NCI-H510A treated with DMSO at 0.1 percent for 48 hours (cell line): ENCODE measurements around the gene GPR146.
"Not testable (repeated sequence)": the region's sequence is repeated elsewhere in the genome, so short reads cannot be mapped to it uniquely, and the experiment has no call there.

ENCODE experiments used
- DNase-seq: peaks from one replicate; lab custom pipeline; 2025; lab: John Stamatoyannopoulos, UW

Gene GPR146

DNA sequence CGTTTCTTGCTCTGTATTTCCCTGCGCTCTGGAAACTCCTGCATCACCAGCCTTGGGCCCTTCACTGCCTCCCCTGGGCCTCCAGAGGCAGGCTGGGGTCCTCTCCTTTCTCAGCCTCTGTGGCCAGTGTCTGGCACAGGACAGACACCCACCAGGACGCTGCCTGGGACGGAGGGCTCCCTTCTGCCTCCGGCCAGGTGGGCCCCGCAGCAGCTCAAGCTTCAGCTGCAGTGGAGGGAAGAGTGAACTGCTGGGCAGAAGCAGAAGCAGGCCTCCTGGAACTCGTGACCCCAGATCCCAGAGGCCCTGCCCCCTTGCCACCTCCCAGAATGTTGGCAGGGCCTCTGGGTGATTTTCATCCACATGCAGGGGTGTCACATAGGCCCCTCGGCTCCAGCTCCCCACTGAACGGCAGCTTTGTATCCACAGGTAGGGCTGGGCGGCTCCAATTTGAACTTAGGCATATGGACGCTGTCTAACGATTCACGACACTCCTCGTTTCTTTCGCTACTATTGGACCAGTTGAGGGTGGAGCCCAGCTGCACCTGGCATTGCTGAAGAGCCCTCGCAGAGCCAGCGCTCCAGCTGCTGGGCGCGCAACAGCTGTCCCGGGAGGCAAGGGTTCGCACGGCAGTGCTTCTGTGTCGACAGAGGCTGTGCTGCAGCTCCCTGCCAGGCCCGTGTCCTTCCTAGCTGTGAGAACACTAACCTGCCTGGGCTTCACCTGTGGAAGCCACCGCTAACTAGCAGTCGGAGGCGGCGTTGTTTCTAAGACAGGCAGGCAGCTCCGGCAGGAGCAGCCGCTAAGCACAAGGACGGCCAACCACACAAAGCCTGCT is 18.4 kb upstream of the GPR146 start:
- DNase-seq = peak; percentile 53

DNA sequence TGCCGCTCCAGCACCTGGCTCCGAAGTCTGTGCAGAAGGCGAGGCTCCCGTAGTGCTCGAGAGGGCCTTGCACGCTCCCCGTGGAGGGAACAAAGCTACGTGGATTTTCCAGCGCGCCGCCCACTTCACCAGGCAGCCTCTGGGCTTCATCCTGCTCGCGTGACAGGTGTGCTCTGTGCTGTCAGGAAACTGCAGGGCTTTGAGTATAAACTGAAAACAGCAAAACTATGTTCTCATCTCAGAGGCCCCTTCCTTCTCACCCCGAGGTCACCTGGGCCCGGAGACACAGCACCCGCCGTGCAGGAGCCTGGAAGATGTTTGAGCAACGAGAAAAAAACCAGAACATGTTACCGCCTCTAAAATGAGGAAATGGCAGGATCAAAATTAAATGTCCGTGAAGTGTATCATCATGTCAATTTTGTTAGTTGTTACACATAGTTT is 17.6 kb upstream of the GPR146 start:
- DNase-seq = no peak

DNA sequence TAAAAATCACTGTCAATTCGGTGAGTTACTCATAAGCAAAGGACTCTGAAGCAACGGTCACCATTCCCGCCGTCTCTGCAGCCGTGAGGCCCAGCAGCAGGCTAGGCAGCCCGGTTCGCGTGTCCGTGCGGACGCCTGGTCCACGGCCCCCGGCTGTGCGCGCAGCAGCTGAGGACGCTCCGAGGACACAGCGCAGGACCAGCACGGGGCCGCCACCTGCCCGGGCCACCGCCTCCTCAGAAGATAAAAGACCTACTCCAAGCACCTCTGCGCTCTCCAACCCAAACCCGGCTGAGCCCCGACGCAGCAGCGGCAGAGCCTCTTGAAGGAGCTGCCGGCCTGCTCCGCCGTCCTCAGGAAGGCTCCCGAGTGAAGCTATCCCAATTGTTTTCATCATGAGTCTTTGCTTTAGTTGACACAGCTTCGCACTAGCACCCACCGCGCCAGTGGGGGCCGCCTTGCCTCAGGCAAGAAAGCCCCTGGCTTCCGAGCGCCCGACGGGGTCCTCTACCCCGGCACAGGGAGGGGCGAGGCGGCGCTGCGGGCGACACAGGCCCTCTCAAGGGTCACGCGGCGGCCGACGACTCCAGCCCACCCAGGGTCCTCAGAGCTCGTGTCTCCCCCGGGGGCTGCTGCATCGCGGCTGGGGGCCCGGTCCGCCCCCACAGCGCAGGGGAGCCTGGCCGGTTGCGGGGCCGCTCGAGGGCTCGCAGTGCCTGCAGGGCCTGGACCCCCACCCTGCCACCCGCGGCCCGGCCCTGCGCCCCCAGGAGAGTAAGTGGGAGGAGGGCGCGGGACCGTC is 16.9 kb upstream of the GPR146 start:
- no peak for DNase-seq

DNA sequence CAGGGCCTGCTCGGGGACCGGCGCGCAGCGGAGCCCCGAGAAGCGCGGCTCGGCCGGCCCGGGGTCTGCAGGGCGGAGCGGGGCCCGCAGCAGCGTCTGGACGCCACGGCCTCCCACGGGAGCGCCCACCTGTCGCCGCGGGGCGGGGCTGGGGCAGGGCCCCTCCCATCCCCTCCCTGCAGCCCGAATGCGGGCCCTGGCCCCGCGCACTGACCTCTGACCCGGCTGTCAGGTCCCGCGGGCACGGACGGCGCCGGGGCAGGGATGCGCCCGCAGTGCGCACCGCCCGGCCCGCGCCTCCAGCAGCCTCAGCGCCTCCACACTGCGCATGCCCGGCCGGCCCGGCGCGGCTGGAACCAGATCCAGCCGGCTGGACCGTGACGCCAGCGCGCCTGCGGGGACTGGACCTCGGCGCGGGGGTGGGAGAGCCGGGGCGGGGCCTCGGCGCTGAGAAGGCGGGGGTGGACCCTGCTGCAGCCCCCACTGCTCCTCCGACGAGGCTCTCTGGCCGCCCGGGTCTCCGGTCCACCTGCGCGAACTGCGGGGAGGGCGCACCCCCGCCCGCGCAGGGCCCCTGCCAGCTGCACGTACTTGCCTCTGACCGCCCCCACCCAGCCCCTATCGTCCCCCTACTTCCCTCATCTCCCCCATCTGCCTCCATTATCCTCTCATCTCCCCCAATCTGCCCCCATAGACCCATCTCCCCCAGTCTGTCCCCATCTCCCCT is 16.1 kb upstream of the GPR146 start:
- DNase-seq = no peak

DNA sequence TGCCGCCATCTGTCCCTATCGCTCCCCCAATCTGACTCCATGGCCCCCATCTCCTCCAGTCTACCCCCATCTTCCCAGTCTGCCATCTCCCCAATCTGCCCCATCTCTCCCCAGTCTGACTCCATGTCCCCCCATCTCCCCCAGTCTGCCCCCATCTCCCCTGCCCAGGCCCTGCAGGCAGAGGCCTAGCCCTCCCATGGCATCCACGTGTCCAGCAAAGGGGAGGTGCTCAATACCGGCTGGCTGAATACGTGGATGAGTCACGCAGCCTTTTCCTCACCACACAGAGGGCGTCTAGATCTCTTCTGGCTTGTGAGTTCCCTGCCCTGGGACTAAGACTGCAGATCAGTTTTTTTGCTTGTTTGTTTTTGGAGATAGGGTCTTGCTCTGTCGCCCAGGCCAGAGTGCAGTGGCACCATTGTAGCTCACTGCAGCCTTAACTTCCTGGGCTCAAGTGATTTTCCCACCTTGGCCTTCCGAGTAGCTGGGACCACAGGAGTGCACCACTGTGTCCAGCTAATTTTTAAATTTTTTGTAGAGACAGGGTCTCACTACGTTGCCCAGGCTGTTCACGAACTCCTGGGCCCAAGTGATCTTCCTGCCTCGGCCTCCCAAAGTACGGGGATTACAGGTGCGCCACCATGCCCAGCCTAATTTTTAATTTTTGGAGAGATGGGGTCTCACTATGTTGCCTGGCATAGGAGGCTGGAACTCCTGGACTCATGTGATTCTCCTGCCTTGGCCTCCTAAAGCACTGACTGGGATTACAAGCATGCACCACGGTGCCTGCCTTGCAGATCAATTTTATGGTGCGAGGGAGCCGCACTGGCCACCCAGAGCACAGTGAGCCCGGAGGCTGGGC is 15.3 kb upstream of the GPR146 start:
- no peak for DNase-seq

DNA sequence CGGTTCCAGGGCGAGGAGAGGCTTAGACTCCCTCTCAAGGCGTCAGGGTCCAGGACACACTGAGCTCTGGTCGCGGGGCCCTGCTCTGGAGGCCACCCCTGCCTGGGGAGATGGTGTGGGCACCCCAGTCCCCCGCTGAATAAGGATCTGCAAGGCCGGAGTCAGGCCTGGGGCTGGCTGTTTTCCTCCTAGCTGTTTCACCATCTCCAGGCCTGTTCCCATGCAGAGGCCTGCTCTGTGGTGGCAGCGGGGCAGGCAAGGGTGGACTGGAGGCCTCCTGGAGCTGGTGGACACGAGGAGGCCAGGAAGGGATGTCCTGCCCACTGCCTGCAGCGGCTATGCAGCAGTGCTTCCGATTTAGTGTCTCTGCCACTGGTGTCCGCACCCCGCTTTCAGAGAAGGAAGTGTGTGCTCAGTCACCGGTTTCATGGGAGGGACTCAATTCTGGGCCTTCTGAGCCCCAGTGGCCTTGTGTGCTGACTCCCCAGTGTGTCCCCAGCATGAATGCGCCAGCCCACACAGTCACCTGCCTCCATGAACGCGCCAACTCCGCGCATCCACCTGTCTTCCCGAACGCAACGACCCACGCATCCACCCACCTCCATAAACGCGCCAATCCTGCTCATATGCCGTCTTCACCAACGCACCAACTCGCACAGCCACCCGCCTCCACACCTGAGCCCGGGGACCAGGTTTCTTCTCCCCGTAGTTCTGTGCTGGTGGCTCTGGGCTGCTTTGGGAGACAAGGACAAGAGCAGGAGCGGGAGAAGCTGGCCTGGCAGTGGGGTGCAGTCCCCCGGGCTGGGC is 14.5 kb upstream of the GPR146 start:
- no peak for DNase-seq

DNA sequence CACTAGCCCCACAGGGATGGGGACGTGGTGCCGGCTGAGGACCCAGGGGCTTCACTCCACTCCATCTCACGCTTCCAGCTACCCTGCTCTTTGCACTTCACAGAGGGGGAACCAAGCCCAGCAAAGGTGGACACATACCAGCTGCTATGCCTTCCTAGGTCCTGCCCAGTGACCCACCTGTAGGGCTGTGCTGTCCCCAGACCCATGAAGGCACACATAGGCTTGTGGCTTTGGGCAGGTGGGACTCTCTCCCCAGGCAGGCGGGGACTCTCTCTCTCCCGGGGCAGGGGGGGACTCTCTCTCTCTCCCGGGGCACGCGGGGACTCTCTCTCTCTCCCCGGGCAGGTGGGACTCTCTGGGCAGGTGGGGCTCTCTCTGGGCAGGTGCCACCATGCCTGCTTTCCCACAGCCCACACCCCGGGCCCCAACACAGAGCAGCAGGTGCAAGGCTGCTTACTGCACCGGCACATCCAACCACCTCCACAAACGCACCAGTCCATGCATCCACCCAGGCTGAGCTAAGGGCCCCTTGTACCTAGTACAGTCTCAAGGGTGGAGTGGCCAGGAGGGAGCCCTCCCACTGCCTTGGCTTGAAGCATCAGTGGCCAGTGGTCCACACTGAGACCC is 13.8 kb upstream of the GPR146 start:
- no peak for DNase-seq

DNA sequence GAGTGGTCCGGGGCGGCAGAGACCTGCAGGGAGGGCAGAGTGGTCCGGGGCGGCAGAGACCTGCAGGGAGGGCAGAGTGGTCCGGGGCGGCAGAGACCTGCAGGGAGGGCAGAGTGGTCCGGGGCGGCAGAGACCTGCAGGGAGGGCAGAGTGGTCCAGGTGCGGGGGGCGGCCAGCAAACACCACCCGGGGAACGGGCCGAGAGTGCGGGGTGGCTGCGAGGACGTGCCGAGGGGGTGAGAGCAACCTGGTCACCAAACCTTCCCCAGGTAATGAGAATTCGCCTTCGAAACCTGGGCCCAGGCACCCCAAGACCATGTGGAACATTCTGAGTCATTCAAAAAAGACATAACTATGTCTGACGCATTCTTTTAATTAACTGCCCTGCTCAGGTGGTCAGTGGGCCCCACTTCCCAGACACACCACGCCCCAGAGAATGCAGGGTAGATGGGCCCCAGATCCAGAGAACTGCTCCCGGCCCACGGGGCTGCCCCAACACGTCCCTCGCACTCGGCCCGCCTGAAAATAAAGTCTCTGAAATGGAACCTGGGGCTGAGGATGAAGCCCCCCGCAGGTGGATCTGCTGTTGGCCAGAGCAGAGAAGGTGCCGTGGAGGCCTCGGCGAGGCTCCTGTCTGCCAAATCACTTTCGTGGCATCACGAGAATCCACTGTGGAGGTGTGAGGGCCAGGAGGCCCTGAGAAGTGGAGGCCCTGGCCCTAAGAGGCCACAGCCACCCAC is 12.5 kb upstream of the GPR146 start:
- no peak for DNase-seq

DNA sequence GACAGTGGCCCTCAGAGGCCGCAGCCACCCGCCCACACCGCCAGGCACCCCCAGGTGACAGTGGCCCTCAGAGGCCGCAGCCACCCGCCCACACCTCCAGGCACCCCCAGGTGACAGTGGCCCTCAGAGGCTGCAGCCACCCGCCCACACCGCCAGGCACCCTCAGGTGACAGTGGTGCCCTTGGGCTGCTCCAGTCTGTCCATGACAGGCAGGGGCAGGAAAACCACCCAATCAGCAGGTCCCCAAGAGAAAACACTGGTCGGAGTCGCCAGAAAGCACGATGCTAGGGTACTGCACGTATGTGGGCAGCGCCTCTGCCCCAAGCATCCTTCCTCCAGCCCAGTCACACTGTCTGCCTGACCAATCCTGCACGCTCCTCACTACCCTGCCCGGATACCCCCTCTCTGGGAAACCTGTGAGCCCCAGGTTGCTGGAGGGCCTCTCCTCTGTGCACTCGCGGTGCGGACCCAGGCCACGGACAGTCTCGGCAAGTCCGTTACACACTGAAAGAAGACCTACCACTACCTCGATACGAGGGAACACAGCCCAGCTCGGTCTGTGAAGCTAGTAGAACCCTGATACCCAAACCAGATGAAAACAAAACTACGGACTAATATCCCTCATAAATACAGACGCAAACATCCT is 11.7 kb upstream of the GPR146 start:
- no peak for DNase-seq

DNA sequence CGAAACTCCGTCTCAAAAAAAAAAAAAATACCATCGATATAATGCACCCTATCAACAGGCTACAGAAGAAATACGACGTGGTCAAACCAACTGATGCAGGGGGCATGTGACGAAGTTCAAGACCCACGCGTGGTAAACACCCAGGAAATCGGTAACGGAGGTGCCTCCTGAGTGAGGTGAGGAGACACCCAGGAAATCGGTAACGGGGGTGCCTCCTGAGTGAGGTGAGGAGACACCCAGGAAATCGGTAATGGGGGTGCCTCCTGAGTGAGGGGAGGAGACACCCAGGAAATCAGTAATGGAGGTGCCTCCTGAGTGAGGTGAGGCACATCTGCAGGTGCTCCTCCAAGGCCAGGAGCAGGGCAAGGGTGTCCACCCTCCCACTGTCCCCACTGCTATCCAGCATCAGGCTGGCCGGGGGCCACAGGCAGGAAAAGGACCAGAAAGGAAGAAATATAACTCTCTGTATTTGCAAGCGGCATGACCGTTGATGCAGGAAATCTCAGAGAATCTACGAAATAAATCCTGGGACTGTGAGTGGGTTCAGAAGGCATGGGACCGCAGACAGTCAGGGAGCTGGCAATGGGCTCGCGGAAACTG is 10.7 kb upstream of the GPR146 start:
- no peak for DNase-seq

DNA sequence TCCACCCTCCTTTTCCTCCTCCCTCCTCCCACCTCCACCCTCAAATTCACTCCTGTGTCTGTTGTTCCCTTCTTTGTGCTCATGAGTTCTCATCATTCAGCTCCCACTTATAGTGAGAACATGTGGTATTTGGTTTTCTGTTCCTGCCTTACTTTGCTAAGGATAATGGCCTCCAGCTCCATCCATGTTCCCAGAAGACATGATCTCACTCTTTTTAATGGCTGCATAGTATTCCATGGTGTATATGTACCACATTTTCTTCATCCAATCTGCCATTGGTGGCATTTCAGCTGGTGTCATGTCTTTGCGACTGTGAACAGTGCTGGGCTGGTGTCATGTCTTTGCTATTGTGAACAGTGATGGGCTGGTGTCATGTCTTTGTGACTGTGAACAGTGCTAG is 9.6 kb upstream of the GPR146 start:
- DNase-seq = not testable (repeated sequence)

DNA sequence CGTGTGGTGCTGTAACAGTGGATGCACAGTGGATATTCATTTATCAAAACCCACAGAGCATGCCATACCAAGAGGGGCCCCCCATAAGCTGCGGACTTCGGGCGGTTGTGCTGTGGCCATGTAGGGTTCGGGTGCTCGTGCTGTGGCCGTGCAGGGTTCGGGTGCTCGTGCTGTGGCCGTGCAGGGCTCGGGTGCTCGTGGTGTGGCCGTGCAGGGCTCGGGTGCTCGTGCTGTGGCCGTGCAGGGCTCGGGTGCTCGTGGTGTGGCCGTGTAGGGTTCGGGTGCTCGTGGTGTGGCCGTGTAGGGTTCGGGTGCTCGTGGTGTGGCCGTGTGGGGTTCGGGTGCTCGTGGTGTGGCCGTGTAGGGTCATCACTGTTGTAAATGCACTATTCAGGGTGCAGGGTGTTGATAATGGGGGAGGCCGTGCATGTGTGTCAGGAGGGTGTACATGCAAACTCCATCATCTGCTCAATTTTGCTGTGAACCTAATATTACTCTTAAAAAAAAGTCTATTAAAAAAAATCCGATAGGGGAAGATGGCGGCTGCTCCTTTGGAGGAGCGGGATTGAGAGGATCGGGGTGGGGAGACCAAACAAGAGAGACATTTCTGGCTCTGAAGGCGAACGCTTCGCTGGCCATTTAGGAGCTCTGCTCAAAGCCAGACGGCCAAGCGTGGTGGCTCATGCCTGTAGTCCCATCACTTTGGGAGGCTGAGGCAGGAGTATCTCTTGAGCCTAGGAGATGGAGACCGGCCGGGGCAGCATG is 8.0 kb upstream of the GPR146 start:
- DNase-seq = not testable (repeated sequence)

DNA sequence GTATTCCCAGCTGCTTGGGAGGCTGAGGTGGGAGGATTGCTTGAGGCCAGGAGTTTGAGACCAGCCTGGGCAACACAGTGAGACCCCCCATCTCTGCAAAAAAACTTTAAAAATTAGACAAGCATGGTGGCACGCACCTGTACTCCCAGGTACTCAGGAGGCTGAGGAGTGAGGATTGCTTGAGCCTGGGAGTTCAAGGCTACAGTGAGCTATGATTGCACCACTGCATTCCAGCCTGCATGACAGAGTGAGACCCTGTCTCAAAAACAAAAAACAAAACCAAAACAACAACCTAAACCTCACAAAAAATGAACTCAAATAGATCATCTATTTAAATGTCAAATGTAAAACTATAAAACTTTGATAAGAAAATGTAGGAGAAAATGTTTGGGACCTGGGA is 4.1 kb upstream of the GPR146 start:
- DNase-seq = not testable (repeated sequence)

DNA sequence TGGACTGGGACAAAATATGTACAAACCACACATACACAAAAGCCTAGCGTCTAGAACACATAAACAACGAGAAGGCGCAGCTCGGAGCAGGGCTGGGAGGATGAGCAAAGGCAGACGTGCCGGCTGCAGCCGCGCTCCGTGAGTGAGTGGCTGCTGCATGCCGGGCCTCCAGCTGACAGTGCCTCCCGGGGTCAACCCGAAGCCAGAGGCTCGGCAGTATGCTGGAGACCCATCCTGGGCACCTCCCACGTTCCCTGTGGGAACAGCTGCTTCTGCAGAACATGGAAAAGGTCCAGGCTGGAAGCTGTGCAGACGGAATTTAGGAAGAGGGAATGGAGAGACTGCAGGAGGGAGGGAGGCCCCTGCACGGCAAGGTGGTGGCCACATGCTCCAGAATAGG is 3.6 kb upstream of the GPR146 start:
- DNase-seq = no peak

DNA sequence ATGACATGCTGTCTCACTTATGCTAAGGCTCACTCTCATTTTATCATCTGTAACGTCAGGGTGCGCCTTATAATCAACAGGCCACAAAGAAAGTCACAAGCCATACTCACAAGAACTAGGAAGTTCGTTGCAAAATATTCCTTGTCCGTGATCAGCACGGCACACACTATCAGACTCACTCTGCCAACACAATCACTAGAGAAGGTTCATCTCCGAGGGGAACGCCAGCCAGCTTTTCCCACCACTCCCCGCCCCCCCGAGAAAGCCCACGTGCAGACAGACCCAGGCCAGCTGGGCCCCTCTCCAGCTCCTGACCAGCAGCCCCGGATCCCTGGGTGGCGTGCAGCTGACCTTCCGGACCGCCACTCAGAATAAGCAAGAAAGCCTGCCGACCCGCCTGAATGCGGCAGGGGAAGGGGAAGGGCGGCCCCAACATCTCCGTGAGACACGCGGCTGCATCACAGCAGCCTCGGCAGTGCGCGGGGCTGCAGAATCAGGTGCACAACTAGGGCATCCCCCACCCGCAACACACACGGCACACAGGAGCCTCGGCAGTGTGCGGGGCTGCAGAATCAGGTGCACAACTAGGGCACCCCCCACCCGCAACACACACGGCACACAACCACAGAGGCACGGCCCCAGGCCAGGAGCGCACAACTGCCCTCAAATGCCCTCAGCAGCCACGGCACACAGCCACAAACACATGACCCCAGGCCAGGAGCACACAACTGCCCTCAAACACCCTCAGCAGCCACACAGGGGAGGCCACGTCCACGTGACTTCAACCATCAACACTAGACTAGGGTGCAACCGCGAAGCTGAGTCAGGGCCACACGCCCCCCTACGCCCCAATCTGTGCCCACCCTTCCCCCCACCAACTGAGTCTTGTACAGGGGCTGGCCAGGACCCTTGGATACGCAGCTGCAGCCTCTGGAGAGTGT is 2.5 kb upstream of the GPR146 start:
- no peak for DNase-seq

DNA sequence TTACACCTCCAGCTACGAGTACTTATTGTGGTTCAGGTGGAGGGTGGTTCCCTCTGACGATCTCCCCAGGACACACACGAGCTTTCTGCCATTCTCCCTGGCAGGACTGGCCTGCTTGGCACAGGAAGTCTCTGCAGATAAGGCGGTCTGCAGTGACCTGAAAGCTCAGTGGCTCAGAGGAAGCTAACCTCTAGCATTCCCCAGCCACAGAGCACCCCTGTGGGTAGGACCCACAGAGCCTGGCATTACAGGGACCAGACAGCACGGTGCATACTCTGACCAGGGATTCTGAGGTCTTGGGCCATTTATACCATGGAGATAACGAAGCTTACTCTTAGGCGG is 1.9 kb upstream of the GPR146 start:
- no peak for DNase-seq
